ENCODE data around the gene HOOK2.
"Not testable (repeated sequence)": the region's sequence is repeated elsewhere in the genome, so short reads cannot be mapped to it uniquely, and the experiment has no call there.

Gene HOOK2

DNA sequence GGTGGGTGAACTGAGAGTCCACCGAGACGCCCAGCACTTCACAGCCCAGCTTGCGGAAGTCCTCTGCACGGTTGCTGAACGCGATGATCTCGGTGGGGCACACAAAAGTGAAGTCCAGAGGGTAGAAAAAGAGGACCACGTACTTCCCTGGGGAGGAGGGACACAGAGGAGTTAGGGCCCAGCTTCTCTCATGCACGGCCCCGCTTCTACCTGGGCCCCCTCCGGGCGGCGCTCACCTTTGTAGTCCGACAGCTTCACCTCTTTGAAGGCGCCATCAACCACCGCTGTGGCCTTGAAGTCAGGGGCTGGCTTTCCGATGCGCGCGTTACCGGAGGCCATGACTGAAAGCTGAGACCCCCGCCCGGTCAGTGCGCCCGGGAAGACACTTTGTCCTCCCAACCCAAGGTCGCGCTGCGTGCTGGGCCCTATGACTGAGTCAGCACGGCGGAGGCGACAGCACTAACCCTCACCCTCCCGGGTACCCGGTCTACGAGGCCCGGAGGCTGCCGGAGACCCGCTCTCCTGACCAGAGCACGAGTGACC lies 25.6 kb upstream of the HOOK2 start:
- ATAC-seq (ENCODE audit: low read depth): no peak; the same call in 2 of the 3 replicates
- Histone ChIP-seq H3K27me3 (ENCODE audit: insufficient read depth, poor library complexity, severe bottlenecking) (no peaks in the 10 kb centered on the region), H3K4me1 (ENCODE audit: insufficient read depth, poor library complexity, severe bottlenecking) (peaks cover 5% of the 10 kb centered on the region), H3K9me3 (ENCODE audit: severe bottlenecking) (no peaks in the 10 kb centered on the region), H3K36me3 (ENCODE audit: low read depth) (peaks cover 19% of the 10 kb centered on the region), H3K27ac (ENCODE audit: poor library complexity, severe bottlenecking) (peak overlapping the region; percentile 60), H3K4me3 (ENCODE audit: severe bottlenecking) (peak overlapping the region; percentile 72)
- TF ChIP-seq, protein P1, sequence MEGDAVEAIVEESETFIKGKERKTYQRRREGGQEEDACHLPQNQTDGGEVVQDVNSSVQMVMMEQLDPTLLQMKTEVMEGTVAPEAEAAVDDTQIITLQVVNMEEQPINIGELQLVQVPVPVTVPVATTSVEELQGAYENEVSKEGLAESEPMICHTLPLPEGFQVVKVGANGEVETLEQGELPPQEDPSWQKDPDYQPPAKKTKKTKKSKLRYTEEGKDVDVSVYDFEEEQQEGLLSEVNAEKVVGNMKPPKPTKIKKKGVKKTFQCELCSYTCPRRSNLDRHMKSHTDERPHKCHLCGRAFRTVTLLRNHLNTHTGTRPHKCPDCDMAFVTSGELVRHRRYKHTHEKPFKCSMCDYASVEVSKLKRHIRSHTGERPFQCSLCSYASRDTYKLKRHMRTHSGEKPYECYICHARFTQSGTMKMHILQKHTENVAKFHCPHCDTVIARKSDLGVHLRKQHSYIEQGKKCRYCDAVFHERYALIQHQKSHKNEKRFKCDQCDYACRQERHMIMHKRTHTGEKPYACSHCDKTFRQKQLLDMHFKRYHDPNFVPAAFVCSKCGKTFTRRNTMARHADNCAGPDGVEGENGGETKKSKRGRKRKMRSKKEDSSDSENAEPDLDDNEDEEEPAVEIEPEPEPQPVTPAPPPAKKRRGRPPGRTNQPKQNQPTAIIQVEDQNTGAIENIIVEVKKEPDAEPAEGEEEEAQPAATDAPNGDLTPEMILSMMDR (IDR thresholded peaks at IDR 0.05; ENCODE audit: poor library complexity, severe bottlenecking): no peak
- DNase-seq (ENCODE audit: low spot score): no peak

DNA sequence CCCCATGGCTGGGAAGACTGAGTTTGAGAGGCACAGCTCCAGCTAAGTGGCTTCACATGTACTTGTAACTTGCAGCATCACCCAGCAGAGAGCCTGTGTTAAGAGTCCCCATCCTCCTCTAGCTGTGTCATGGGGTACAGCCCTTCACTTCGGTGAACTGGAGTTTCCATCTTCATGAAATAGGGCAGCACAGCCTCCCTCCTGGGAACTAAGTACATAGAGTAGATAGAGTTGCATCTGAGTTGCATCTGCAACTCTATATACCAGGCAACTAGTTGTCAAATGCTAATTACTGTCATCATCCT lies 25.1 kb upstream of the HOOK2 start:
- TF ChIP-seq, protein P1 (IDR thresholded peaks at IDR 0.05; ENCODE audit: poor library complexity, severe bottlenecking): no peak
- Histone ChIP-seq H3K27me3 (ENCODE audit: insufficient read depth, poor library complexity, severe bottlenecking) (no peaks in the 10 kb centered on the region), H3K4me1 (ENCODE audit: insufficient read depth, poor library complexity, severe bottlenecking) (peaks cover 6% of the 10 kb centered on the region), H3K4me3 (ENCODE audit: severe bottlenecking) (peak overlapping the region; percentile 72), H3K9me3 (ENCODE audit: severe bottlenecking) (no peaks in the 10 kb centered on the region), H3K36me3 (ENCODE audit: low read depth) (peaks cover 19% of the 10 kb centered on the region), H3K27ac (ENCODE audit: poor library complexity, severe bottlenecking) (peak overlapping the region; percentile 60)
- ATAC-seq (ENCODE audit: low read depth) (no peak), DNase-seq (ENCODE audit: low spot score) (no peak)

DNA sequence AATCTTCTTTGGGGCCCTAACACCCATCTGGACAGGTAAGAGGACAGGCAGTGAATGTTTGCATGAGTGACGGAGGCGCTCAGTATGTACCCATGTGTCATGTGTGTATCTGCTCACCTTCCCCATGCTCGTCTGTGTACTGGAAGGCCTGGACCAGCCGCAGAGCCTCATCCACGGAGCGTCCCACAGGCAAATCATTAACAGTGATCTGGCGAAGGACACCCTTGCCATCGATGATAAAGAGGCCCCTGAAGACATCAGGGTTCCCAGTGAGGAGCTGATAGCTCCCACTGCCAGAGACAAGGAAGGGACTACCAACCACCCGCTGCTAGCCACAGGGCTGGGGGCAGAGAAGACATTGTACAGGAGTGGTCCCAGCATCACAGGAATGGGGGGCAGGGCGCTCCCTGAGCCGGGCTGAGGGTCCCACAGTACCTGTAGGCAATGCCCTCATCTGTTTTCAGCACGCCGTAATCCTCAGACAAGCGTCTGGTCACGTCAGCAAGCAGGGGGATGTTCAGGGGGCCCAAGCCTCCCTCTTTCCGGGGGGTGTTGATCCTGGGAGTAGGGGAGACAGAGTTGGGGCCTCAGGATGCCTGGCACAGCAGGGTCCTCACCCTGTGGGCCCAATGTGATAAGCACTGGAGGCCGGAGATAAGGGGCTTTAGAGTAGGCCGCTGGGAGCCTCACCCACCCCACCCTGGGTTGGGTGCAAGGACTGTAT lies 24.6 kb upstream of the HOOK2 start:
- Histone ChIP-seq H3K9me3 (ENCODE audit: severe bottlenecking) (no peaks in the 10 kb centered on the region), H3K36me3 (ENCODE audit: low read depth) (peaks cover 19% of the 10 kb centered on the region), H3K4me1 (ENCODE audit: insufficient read depth, poor library complexity, severe bottlenecking) (peaks cover 6% of the 10 kb centered on the region), H3K4me3 (ENCODE audit: severe bottlenecking) (no peak overlapping the region), H3K27ac (ENCODE audit: poor library complexity, severe bottlenecking) (peak overlapping the region; percentile 60), H3K27me3 (ENCODE audit: insufficient read depth, poor library complexity, severe bottlenecking) (no peaks in the 10 kb centered on the region)
- DNase-seq (ENCODE audit: low spot score) (no peak), ATAC-seq (ENCODE audit: low read depth) (no peak)
- TF ChIP-seq, protein P1 (IDR thresholded peaks at IDR 0.05; ENCODE audit: poor library complexity, severe bottlenecking): no peak

DNA sequence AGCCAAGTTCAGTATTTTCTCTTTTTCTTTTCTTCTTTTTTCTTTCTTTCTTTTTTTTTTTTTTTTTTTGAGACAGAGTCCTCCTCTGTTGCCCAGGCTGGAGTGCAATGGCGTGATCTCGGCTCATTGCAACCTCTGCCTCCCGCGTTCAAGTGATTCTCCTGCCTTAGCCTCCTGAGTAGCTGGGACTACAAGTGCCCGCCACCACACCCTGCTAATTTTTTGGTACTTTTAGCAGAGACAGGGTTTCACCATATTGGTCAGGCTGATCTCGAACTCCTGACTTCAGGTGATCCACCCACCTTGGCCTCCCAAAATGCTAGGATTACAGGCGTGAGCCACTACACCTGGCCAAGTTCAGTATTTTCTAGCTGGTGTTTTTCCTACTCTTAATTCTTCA lies 22.3 kb upstream of the HOOK2 start:
- not testable (repeated sequence) for ATAC-seq (ENCODE audit: low read depth); H3K4me3 ChIP-seq (ENCODE audit: severe bottlenecking); DNase-seq (ENCODE audit: low spot score); H3K27ac ChIP-seq (ENCODE audit: poor library complexity, severe bottlenecking); H3K27me3 ChIP-seq (ENCODE audit: insufficient read depth, poor library complexity, severe bottlenecking); H3K9me3 ChIP-seq (ENCODE audit: severe bottlenecking)
- H3K36me3 ChIP-seq (ENCODE audit: low read depth): peaks cover 26% of the 10 kb centered on the region
- H3K4me1 ChIP-seq (ENCODE audit: insufficient read depth, poor library complexity, severe bottlenecking): peaks cover 11% of the 10 kb centered on the region

DNA sequence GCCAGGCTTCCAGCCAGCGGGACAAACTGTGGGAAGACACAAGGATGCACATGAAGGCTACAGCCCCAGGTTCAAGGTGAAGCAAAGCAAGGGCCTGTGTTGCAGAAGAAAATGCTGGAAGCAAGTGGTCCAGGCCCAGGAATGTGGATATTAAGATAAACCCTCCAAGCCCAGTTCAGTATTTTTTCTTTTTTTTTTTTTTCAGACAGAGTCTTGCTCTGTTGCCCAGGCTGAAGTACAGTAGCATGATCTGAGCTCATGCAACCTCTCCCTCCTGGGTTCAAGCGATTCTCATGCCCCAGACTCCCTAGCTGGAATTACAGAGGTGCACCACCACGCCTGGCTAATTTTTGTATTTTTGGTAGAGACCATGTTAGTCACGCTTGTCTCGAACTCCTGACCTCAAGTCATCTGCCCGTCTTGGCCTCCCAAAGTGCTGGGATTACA lies 21.8 kb upstream of the HOOK2 start:
- H3K4me1 ChIP-seq (ENCODE audit: insufficient read depth, poor library complexity, severe bottlenecking): peaks cover 11% of the 10 kb centered on the region
- no peak overlapping the region for H3K4me3 ChIP-seq (ENCODE audit: severe bottlenecking)
- peak overlapping the region; percentile 99 for H3K27ac ChIP-seq (ENCODE audit: poor library complexity, severe bottlenecking)
- no peaks in the 10 kb centered on the region for H3K27me3 ChIP-seq (ENCODE audit: insufficient read depth, poor library complexity, severe bottlenecking)
- H3K36me3 ChIP-seq (ENCODE audit: low read depth): peaks cover 30% of the 10 kb centered on the region
- TF ChIP-seq, protein P1 (IDR thresholded peaks at IDR 0.05; ENCODE audit: poor library complexity, severe bottlenecking): no peak
- H3K9me3 ChIP-seq (ENCODE audit: severe bottlenecking): no peaks in the 10 kb centered on the region
- DNase-seq (ENCODE audit: low spot score) (no peak), ATAC-seq (ENCODE audit: low read depth) (no peak)

All from RWPE2 (cell line).